H4 (cell line): ENCODE data around the gene TMEM44. TPM values are rescaled to one million over a fixed set of nuclear protein-coding genes. Genes with fewer than 3 reads are reported as not detected.
"Not testable (repeated sequence)": the region's sequence is repeated elsewhere in the genome, so short reads cannot be mapped to it uniquely, and the experiment has no call there.

ENCODE experiments used
- DNase-seq: peaks from one replicate; pipeline ENCODE4 v3.0.0-alpha.2; 2015; ENCODE audit warnings: low spot score
- total RNA-seq: library from RNA; depleted of rRNA; stranded (reverse); fragments of >200 nt; shearing (Covaris generic); gene quantifications from 2 replicates; pipeline ENCODE4 v1.2.3, GENCODE V29; 2014

The TMEM44 gene
- total RNA-seq, 1 experiment from 2014 or later: 6.6 TPM

DNA sequence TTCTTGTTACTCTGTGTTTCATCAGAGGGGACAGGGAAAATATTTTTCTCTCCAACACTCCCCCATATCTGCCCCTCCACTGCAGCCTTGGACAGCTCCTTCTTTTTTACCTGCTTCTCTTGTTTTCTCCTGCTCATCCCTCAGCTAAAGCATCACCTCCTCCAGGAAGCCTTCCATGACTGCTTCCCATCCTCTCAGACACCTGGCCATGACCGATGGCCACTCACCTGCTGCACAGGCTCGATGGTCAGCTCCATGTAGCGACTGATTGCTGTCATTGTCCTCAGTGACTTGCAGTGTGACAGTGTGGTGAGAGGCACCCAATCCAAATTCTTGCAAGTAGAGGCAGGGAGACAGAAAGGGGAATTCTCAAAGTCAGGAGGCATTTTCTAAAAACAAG lies 22.5 kb downstream of the TMEM44 start:
- DNase-seq: no peak

DNA sequence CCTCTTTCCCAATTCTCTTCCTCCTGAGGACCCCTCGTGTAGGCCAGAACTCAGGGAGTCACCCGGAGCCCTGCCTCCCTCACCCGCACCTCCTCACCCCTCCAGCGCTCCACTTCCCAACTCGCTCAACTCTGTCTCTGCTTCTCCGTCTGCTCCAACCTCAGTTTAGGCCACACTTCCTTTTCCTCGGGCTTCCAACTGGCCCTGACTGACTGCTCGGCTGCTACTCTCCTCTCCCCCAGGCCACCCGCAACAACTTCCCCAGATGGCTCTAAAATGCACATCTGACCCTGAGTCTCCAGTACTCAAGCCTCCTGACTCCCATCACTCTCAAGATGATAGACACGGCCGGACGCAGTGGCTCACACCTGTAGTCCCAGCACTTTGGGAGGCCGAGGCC lies 23.6 kb downstream of the TMEM44 start:
- no peak for DNase-seq

DNA sequence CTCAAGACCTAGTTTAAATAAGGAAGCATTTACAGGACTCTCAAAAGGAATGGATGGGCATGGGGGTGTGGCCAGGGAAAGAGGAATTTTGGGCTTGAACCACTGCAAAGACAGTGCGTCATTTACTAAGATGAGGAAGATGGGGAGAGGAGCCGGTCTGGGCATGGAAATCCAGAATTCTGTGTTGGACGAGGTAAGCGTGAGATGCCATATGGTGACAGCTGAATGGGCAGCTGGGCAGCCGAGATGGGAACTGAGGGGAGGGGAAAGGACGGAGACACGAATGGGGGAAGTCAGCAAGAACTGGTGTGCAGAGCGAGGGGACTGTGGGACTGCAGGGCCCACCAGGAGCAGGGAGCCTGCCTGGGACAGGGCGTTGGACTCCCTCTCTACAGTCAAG lies 24.2 kb downstream of the TMEM44 start:
- DNase-seq: no peak

DNA sequence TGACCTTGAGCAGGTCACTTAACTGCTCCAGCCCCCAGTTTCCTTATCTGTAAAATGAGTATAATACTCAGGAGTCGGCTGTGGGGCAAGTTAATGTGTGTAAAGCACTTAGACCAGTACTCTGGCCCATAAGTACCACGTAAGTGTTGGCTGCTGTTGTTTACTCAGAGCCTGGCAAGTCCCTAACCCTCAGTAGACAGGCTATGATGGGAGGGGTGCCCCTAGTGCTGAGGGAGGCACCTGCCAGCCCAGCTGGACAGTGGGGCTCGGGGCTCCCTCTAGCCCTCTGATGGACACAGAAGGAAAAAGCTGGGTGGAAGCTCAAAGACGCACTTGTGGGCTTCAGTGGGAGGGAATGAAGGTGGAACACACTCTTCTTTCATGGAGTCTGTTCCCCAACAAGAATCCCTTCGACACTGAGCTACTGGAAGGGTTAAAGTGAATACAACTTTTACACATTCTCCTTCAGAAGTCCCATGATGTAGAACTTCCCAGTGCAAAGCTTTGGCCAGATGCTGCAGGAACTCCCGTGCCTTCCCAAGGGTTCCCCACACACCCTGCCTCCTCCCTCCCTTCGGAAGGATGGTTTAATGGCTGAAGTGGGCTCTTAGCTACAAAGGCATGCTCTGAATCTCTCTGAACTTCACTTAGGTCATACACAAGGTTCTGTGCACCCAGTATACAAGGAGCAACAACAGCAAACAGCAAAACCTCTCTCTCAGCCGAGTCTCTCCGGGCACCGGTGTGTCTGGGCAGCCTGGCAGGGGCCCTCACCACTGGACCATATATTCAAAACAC lies 25.4 kb downstream of the TMEM44 start:
- DNase-seq: no peak

DNA sequence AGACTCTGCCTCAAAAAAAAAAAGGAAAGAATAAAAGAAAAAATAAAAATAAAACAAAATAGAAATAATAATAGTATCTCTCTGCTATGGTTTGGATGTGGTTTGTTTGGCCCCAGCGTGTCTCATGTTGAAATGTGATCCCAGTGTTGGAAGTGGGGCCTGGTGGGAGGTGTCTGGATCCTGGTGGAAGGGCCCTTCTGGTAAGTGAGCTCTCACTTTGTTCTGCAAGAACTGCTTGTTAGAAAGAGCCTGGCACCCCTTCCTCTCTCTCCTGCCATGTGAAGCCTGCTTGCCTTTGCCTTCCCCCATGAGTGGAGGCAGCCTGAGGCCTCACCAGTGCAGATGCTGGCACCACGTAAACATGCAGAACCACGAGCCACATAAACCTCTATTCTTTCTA lies 26.3 kb downstream of the TMEM44 start:
- no peak for DNase-seq

DNA sequence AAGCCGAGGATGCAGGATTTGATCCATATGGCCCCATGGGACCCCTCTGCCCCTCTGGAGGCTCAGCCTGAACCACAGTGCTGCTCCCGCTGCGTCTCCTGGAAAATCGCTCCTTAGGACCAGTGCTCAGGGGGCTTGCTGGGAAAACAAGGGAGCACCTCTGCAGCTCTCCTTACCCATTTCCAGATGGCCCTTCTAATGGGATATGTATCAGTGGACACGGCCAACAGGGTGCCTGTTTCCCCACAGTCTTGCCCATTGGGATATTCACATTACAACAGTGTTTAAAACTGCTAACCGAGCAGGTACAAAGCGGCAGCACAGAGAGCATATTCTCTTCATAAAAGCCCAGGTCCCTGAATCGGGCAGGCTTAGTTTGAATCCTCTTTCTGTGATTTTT lies 27.1 kb downstream of the TMEM44 start:
- no peak for DNase-seq

DNA sequence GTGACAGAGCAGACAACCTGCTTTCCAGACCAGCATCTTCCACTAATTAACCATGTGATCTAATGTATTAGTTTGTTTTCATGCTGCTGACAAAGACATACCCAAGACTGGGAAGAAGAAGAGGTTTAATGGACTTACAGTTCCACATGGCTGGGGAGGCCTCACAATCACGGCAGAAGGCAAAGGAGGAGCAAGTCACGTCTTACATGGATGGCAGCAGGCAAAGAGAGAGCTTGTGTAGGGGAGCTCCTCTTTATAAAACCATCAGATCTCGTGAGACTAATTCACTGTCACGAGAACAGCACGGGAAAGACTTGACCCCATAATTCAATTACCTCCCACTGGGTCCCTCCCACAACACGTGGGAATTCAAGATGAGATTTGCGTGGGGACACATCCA lies 27.9 kb downstream of the TMEM44 start:
- DNase-seq: not testable (repeated sequence)

DNA sequence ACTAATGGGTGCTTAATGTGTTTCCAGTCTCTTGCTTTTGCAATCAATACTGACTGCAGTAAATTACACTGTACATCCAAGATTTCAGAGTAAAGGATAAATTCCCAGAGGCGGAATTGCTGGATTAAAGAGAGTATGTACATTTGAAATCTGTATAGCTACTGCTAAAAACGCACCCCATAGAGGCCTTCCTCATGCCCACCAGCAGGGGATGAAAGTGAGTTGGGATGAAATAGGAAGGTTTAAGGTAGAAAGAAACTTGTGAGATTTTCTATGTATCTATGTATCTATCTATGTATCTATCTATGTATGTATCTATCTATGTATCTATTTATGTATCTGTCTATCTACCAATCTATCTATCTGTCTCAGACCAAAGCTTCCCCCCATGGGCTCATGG lies 28.4 kb downstream of the TMEM44 start:
- DNase-seq: no peak

DNA sequence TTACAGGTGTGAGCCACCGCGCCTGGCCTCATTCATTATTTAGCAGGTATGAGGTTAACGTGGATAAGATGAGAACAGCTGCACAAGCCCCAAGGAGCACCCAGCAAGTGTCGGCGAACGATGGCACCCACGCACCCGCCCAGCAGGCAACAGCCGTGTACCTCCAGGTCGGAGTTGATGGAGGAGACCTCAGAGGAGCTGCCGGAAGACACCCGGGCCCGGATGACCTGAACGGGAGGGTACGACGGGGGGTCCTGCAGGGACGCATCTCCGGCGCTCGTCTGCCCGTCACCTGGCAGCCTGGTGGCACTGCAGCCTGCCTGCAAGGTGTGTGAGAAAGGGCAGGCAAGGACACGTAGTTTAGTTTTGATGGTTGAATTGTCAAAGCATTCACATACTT lies 29.1 kb downstream of the TMEM44 start:
- no peak for DNase-seq

DNA sequence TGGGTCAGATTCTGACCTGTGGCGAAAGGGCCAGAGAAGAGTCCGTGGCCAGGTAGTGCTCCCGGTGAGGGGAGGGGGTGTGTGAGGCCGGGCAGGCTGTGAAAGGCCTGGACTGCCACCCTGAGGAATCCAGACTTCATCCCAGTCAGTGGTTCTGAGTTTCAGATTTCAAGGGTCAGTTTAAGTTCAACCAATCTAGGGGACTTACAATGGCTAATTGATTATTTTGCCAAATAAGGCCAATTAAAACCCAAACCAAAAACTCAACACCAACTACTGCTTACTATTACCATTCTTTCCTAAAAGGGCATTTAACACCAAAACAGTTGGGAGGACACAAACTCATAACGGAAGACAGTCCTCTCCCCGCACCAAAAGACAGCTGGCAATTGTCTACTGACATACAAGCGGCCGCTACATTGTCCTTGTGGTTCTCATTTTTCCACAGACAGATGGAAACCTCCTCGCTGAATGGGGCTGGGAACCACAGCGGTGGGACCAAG lies 30.5 kb downstream of the TMEM44 start:
- no peak for DNase-seq

DNA sequence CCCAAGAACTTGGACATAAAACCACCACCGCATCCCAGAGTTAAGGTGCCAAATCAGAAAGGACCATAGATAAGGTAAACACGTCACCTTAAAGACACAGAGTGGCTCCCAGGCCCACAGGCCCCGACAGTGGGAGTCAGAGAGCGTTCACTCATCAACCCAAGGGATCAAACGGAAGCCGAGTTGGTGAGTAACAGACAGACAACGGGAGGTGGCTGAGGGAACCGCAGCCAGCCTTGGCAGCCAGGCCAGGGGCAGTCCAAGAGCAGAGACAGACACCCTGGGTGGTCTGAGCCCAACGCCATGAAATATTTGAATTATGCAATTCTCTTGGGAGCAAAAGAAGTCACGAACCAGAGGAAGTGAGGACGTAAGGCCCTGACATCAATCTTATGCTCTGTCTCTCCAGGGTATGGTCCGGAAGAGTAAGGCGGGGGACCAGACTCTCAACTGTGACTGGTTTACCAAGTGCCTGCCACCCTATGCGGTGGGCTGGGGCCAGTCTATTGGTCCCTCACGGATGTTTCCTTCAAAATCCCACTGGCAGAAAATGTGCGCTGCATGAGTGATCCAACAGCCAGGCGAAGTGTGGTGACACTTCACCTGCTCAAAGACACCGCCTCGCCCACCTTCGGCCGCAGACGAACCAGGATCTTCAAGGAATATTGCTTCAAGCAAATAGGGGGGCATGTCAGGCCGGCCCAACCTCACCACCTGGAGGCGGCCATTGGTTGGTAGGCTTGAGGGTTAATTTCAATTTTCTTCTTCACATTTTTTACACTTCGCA lies 34.3 kb downstream of the TMEM44 start:
- no peak for DNase-seq

DNA sequence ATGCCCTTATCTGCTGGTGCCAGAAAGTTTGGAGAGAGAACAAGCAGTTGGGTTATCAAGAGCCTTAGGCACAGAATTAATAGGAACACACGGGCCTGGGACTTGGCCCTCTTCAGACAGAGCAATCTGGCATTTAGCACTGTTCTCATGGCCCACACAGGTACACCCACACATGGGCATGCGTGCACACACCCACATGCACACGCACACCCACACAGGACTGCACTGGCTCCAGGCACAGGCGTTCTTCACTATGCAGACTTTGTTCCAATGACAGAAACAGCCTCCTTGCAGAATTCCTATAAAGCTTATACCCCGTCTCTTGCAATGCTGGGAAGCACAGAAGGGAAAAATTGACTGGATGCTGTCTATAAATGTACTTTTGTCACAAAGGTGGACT lies 36.3 kb downstream of the TMEM44 start:
- no peak for DNase-seq

DNA sequence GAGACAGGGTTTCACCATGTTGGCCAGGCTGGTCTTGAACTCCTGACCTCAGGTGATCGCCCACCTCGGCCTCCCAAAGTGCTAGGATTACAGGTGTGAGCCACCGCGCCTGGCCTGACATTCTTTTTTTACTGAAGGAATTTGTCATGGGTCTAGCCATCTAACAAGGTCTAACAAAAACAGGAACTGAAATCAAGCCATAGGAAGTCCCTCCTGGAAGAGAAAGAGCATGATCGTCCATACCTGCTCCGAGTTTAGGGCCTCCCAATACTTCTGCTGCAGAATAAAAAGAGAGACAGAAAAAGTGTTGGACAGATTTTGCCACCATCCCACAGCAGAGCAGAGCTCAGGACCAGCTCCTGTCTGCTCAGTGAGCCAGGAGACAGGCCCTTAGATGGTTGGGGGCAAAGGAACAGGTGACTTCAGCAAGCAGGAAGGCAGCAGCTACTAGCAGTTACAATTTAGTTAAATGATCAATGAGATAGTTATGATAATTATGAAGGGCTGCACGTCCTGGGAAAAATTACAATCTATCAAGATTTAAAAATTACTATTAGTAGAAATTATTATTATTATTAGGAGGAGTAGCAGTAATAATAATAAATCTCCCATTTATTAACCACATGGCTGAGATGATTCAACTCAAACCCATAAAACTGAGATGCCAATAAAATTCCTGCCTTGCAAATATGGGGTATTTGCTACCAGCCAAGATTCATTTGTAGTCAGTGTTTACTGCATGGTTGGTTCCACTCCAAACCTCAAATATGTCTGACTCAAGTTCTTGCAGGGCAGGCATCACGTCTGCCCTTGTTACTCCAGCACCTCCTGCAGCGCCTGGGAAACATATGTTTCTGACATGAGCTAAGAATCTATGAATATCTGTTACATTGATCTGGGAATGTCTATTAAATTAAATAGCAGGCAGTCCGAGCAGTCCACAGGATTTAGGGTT lies 40.1 kb downstream of the TMEM44 start:
- DNase-seq: peak; percentile 99

DNA sequence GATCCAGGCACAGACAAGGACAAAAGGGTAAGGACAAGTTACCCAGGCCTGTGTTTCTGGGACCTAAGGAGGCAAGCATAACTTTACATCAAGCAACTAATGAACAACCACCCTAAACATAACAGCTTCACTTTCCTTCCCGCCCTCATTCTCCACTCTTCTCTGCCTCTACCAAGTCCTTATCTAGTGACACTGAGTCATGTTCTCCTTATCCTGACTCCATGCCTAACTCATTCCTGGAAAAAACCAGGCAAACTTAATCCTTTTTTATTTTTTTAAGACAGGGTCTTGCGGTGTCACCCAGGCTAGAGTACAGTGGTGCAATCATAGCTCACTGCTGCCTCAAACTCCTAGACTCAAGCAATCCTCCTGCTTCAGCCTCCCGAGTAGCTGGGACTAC lies 44.5 kb downstream of the TMEM44 start:
- no peak for DNase-seq

DNA sequence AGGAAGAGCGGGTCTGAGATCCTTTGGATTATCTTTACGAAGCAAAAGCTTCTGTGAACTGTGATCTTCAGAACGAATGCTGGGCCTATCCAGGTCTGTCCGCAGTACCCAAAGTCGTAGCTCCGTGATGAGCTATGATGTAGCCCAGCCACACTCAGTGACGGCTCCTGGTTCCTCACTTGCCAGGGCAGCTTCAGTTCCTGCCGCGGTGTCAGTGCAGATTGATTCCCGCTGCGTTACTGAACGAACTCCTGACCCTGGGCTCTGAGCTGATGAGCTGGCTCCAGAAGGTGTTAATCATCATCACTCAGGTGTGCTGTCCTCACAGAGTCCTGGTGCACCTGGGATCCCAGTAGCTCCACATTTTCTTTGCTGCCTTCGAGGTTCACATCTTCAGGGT lies 45.0 kb downstream of the TMEM44 start:
- no peak for DNase-seq

DNA sequence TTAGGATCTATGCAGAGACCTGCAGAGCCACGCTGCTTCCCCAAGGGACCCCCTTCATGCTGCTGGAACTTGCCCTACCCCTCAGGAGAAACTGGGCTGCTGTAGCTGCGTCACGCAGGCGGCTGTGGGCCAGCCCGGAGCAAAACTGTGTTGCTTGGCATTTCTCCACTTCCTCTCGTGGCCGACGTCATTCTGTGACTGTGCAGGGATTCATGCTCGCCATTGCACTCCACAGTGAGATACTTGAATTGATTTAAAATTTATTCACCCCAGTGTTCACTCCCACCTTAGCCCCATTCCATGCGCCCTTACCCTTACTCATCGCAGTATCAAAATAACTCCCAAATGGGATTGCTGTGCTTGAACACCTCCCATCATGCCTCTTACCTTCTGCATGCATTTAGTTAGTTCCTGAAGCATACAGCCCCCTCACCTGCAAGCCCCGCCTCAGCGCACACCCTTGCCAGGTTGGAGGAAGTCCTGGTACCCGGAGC lies 45.7 kb downstream of the TMEM44 start:
- no peak for DNase-seq

DNA sequence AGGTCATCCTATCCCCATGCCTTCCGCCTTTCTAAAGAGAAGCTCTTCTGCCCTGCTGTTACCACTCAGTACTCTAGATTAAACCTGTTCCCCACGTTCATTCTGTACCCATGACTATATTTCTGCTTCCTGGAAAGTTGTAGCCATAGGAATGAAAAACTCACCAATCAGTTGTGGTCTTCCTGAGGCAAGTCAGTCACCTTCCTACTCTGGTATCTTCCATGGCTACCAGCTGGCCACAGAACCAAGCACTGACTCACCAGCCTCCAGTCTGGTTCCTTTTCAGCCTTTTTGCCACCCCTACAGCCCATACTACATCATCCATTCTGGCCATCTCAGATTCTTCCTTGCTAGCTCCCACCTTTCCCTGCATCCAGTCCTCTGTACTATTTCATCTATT lies 46.4 kb downstream of the TMEM44 start:
- DNase-seq: no peak

DNA sequence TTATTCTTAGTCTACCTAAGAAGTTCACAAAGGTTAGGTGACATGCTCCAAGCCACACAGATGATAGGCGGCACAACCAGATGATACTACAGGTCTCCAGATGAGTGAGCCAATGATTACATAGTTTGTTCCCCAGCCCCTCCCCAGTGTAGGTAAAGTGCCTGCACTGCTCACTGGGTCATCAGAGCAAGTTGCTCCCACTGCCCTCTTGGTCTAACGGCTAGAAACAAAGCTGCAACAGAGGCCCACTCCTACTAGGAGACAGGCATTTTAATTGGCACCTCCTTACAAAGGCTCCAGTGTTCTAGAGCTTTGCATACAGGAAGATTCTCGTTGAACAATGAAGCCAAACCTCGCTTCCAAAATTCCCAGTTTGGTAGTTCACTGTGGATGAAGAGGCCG lies 47.3 kb downstream of the TMEM44 start:
- DNase-seq: no peak

DNA sequence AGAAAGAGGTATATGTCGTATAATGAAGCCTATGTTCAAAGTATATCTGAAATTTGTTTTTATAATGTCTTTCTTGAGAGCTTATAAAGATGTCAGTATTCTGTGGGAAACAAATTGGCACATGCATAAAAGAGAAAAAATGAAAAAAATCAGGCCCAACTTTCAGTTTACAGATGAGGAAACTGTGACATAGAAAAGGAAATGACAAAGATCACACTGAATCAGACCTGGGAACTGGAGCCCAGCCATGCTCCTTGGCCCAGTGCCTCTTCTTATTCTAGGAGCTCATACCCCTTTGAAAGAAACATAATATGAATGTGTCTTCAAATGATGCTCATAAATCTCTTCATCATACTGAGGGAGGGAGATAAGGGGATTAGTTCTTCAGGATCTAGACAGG lies 48.4 kb downstream of the TMEM44 start:
- DNase-seq: no peak

DNA sequence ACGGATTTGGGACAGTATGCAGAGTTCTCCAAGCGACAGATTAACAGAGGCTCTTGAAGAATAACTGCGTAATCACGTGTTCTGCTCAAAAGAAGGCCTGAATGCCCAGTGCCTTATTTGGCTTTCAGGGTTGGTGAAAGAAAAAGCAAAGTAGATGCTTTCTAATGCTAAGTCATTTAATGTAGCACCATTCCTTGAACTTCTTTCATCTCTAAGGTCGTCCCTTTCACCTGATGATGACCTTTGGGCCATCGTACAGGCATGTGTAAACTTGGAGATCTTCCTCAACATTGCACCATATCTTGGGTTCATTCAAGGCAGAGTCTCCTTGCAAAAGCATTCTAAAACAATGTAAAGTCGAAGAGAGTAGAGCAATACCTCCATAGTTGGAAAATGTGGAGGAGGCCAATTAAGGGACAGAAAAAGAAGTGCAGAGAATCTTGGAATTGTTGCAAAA lies 48.9 kb downstream of the TMEM44 start:
- no peak for DNase-seq

DNA sequence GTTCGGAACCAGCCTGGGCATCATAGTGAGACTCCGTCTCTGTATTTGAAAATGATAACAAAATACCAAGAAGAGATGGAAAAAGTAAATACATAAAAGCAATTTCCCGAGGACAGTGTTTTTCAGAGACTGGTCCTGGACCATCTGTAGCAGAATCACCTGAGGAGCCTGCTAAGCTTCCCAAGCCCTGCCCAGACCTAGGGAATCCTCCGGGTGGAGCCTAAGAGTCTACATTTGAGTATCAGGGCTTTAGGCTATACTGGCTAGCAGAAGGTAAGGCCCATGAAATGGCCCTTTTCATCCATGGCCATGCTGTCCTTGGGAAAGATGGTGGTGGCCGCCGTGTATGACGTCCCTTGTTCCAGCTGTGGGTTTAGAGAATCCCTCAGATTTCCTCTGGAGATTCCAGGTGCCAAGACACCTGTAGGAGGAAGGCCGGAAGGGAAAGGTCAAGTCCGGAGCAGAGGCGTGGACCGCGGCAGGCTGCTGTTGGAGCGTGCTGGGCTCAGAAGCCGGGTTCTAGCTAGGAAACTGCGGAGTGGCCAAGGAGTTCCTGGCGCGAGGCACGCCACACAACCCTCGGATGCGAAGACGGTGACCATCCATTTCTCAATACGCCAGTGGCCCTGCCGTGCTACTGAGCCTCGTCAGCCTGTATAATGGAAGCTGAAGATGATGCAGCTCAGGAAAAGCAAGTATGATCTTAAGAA lies 50.9 kb downstream of the TMEM44 start:
- no peak for DNase-seq
